AG10803 (cell line): ENCODE results near the gene UBE2J2.

Experiments
- DNase-seq: peaks from one replicate; pipeline ENCODE4 v3.0.0; 2010; ENCODE audit warnings: low read depth
- H3K4me3 ChIP-seq: 2 replicates; pipeline ENCODE4 v1.5.1; 2011; ENCODE audit warnings: mild to moderate bottlenecking, low read length, control low read depth
- CTCF ChIP-seq: conservative IDR thresholded peaks from 2 replicates; pipeline ENCODE4 v1.5.1; 2011; ENCODE audit warnings: mild to moderate bottlenecking, low read length, control low read depth, inconsistent platforms

The UBE2J2 gene

GRCh38 chr1:1206376-1206965, 67.2 kb downstream of the UBE2J2 start, which contains the start of gene TNFRSF18:
Gene TNFRSF18, minus strand, starts transcription at chr1:1206592. Its CDS starts 21 bp downstream, at chr1:1206571.
- no peak for DNase-seq
- no peak within 1 kb of the TSS for H3K4me3 ChIP-seq
- TF ChIP-seq CTCF: no peak

GRCh38 chr1:1205769-1206375, 67.8 kb downstream of the UBE2J2 start:
- H3K4me3 ChIP-seq: no peak overlapping the region
- no peak for DNase-seq
- TF ChIP-seq CTCF: no peak

- no peak for DNase-seq
- no peak for TF ChIP-seq CTCF
- no peak overlapping the region for H3K4me3 ChIP-seq
Measured at GRCh38 chr1:1204998-1205768, 68.5 kb downstream of the UBE2J2 start.

GRCh38 chr1:1204425-1204920, 69.2 kb downstream of the UBE2J2 start:
- DNase-seq: no peak
- no peak for TF ChIP-seq CTCF
- H3K4me3 ChIP-seq: no peak overlapping the region
